Measurements from ENCODE around the gene FBN1.

The FBN1 gene

GRCh38 chr15:48642795-48643194 is 2.7 kb downstream of the FBN1 start:
- Histone ChIP-seq H3K27me3 (ENCODE audit: insufficient read depth, poor library complexity, severe bottlenecking) (no peaks in the 10 kb centered on the region), H3K27ac (ENCODE audit: poor library complexity, severe bottlenecking) (no peak overlapping the region), H3K4me1 (ENCODE audit: insufficient read depth, poor library complexity, severe bottlenecking) (peaks cover 7% of the 10 kb centered on the region), H3K36me3 (ENCODE audit: low read depth) (peaks cover 6% of the 10 kb centered on the region; the same call in 1 of the 2 replicates), H3K9me3 (ENCODE audit: severe bottlenecking) (no peaks in the 10 kb centered on the region), H3K4me3 (ENCODE audit: severe bottlenecking) (no peak overlapping the region)
- no peak for DNase-seq (ENCODE audit: low spot score)
- ATAC-seq (ENCODE audit: low read depth): no peak
- TF ChIP-seq CTCF (IDR thresholded peaks at IDR 0.05; ENCODE audit: poor library complexity, severe bottlenecking): no peak

- DNase-seq (ENCODE audit: low spot score) (no peak), ATAC-seq (ENCODE audit: low read depth) (no peak)
- no peaks in the 10 kb centered on the region for H3K27me3 ChIP-seq (ENCODE audit: insufficient read depth, poor library complexity, severe bottlenecking)
- H3K9me3 ChIP-seq (ENCODE audit: severe bottlenecking): no peaks in the 10 kb centered on the region
- H3K36me3 ChIP-seq (ENCODE audit: low read depth): peaks cover 6% of the 10 kb centered on the region; the same call in 1 of the 2 replicates
- no peak overlapping the region for H3K27ac ChIP-seq (ENCODE audit: poor library complexity, severe bottlenecking)
- H3K4me1 ChIP-seq (ENCODE audit: insufficient read depth, poor library complexity, severe bottlenecking): peaks cover 7% of the 10 kb centered on the region
- no peak overlapping the region for H3K4me3 ChIP-seq (ENCODE audit: severe bottlenecking)
- TF ChIP-seq CTCF (IDR thresholded peaks at IDR 0.05; ENCODE audit: poor library complexity, severe bottlenecking): peak; percentile 91
Measured at GRCh38 chr15:48641416-48641815, 4.1 kb downstream of the FBN1 start.

GRCh38 chr15:48638963-48639362 is 6.5 kb downstream of the FBN1 start:
- no peaks in the 10 kb centered on the region for H3K9me3 ChIP-seq (ENCODE audit: severe bottlenecking)
- DNase-seq (ENCODE audit: low spot score) (no peak), ATAC-seq (ENCODE audit: low read depth) (no peak)
- H3K36me3 ChIP-seq (ENCODE audit: low read depth): peaks cover 6% of the 10 kb centered on the region; the same call in 1 of the 2 replicates
- H3K27me3 ChIP-seq (ENCODE audit: insufficient read depth, poor library complexity, severe bottlenecking): no peaks in the 10 kb centered on the region
- no peak overlapping the region for H3K4me3 ChIP-seq (ENCODE audit: severe bottlenecking)
- H3K4me1 ChIP-seq (ENCODE audit: insufficient read depth, poor library complexity, severe bottlenecking): peaks cover 4% of the 10 kb centered on the region
- TF ChIP-seq CTCF (IDR thresholded peaks at IDR 0.05; ENCODE audit: poor library complexity, severe bottlenecking): no peak
- no peak overlapping the region for H3K27ac ChIP-seq (ENCODE audit: poor library complexity, severe bottlenecking)

- ATAC-seq (ENCODE audit: low read depth) (no peak), DNase-seq (ENCODE audit: low spot score) (no peak)
- no peak for TF ChIP-seq CTCF (IDR thresholded peaks at IDR 0.05; ENCODE audit: poor library complexity, severe bottlenecking)
- H3K4me1 ChIP-seq (ENCODE audit: insufficient read depth, poor library complexity, severe bottlenecking): peaks cover 3% of the 10 kb centered on the region
- H3K9me3 ChIP-seq (ENCODE audit: severe bottlenecking): no peaks in the 10 kb centered on the region
- H3K4me3 ChIP-seq (ENCODE audit: severe bottlenecking): no peak overlapping the region
- H3K27me3 ChIP-seq (ENCODE audit: insufficient read depth, poor library complexity, severe bottlenecking): no peaks in the 10 kb centered on the region
- peaks cover 6% of the 10 kb centered on the region; the same call in 1 of the 2 replicates for H3K36me3 ChIP-seq (ENCODE audit: low read depth)
- H3K27ac ChIP-seq (ENCODE audit: poor library complexity, severe bottlenecking): no peak overlapping the region
Measured at GRCh38 chr15:48637639-48638038, 7.9 kb downstream of the FBN1 start.

- H3K4me1 ChIP-seq (ENCODE audit: insufficient read depth, poor library complexity, severe bottlenecking): peaks cover under 1% of the 10 kb centered on the region
- no peak for ATAC-seq (ENCODE audit: low read depth)
- peaks cover 6% of the 10 kb centered on the region; the same call in 1 of the 2 replicates for H3K36me3 ChIP-seq (ENCODE audit: low read depth)
- no peaks in the 10 kb centered on the region for H3K27me3 ChIP-seq (ENCODE audit: insufficient read depth, poor library complexity, severe bottlenecking)
- DNase-seq (ENCODE audit: low spot score): no peak
- no peak for TF ChIP-seq CTCF (IDR thresholded peaks at IDR 0.05; ENCODE audit: poor library complexity, severe bottlenecking)
- H3K27ac ChIP-seq (ENCODE audit: poor library complexity, severe bottlenecking): no peak overlapping the region
- no peaks in the 10 kb centered on the region for H3K9me3 ChIP-seq (ENCODE audit: severe bottlenecking)
- H3K4me3 ChIP-seq (ENCODE audit: severe bottlenecking): no peak overlapping the region
Measured at GRCh38 chr15:48636511-48636910, 9.0 kb downstream of the FBN1 start.
